HepG2 (cell line): Measurements from ENCODE around the gene SBNO2. TPM values are rescaled to one million over a fixed set of nuclear protein-coding genes. Genes with fewer than 3 reads are reported as not detected.

ENCODE experiments used
- ATF3 ChIP-seq: sonication (generic); formaldehyde crosslinking; IDR thresholded peaks from 2 replicates; pipeline ENCODE4 v1.4.0; 2020; ENCODE audit warnings: missing genetic modification reagents
- BORCS8-MEF2B ChIP-seq: sonication (generic); formaldehyde crosslinking; IDR thresholded peaks from 2 replicates; pipeline ENCODE4 v1.8.0; 2022; ENCODE audit warnings: mild to moderate bottlenecking, missing genetic modification reagents
- BRCA1 ChIP-seq: sonication (generic); formaldehyde crosslinking; IDR thresholded peaks from 2 replicates; pipeline ENCODE4 v1.4.0; 2020; ENCODE audit warnings: missing genetic modification reagents
- BRD4 ChIP-seq: sonication (generic); formaldehyde crosslinking; IDR thresholded peaks from 2 replicates; pipeline ENCODE4 v1.4.0; 2020; ENCODE audit warnings: missing genetic modification reagents
- CEBPB ChIP-seq: IDR thresholded peaks from 2 replicates; pipeline ENCODE4 v1.6.1; 2011; ENCODE audit warnings: low read depth, low read length, improper control_type of control experiment, borderline replicate concordance
- CREB1 ChIP-seq, 2 experiments: fragments of 450-650 bp in 1 of 2; IDR thresholded peaks; 2 replicates each; pipeline ENCODE4 v1.6.1; 2016 to 2017; ENCODE audit warnings: control low read depth in 1 of 2, mild to moderate bottlenecking in 1 of 2, missing compliant biosample characterization in 1 of 2, missing genetic modification characterization in 1 of 2
- MATR3 ChIP-seq: sonication (generic); formaldehyde crosslinking; IDR thresholded peaks from 2 replicates; pipeline ENCODE4 v1.4.0; 2020; ENCODE audit warnings: missing genetic modification reagents
- MLLT10 ChIP-seq: sonication (generic); formaldehyde crosslinking; IDR thresholded peaks from 2 replicates; pipeline ENCODE4 v1.4.0; 2020; ENCODE audit warnings: missing genetic modification reagents
- NFIC ChIP-seq: IDR thresholded peaks from 2 replicates; pipeline ENCODE4 v1.6.1; 2012; ENCODE audit warnings: mild to moderate bottlenecking, low read length, inconsistent platforms
- PITX1 ChIP-seq: sonication (generic); formaldehyde crosslinking; IDR thresholded peaks from 2 replicates; pipeline ENCODE4 v1.5.1; 2020; ENCODE audit warnings: mild to moderate bottlenecking, missing genetic modification reagents
- RBM39 ChIP-seq: fragments of 200-400 bp; formaldehyde crosslinking; IDR thresholded peaks from one replicate; pipeline ENCODE4 v1.6.1; 2018; ENCODE audit warnings: antibody characterized with exemption, mild to moderate bottlenecking, low read depth, low read length; ENCODE audit not compliant: poor library complexity, severe bottlenecking
- ZFP36L2 ChIP-seq: sonication (generic); formaldehyde crosslinking; IDR thresholded peaks from 2 replicates; pipeline ENCODE4 v1.4.0; 2020; ENCODE audit warnings: missing genetic modification reagents
- ZNF30 ChIP-seq: sonication (generic); formaldehyde crosslinking; IDR thresholded peaks from 2 replicates; pipeline ENCODE4 v1.5.0; 2020; ENCODE audit warnings: mild to moderate bottlenecking, missing genetic modification reagents
- ZNF547 ChIP-seq: sonication (generic); formaldehyde crosslinking; IDR thresholded peaks from 2 replicates; pipeline ENCODE4 v1.5.1; 2020; ENCODE audit warnings: mild to moderate bottlenecking, missing genetic modification reagents
- ZNF563 ChIP-seq: sonication (generic); formaldehyde crosslinking; IDR thresholded peaks from 2 replicates; pipeline ENCODE4 v1.8.0; 2022; ENCODE audit warnings: mild to moderate bottlenecking, moderate library complexity, missing genetic modification reagents
- ZNF598 ChIP-seq: sonication (generic); formaldehyde crosslinking; IDR thresholded peaks from 2 replicates; pipeline ENCODE4 v1.5.1; 2020; ENCODE audit warnings: mild to moderate bottlenecking, missing genetic modification reagents, borderline replicate concordance
- ZNF780A ChIP-seq: sonication (generic); formaldehyde crosslinking; IDR thresholded peaks from 2 replicates; pipeline ENCODE4 v1.8.0; 2022; ENCODE audit warnings: mild to moderate bottlenecking, missing genetic modification reagents, moderate library complexity
- ZNF788 ChIP-seq: sonication (generic); formaldehyde crosslinking; IDR thresholded peaks from 2 replicates; pipeline ENCODE4 v1.5.0; 2020; ENCODE audit warnings: mild to moderate bottlenecking, missing genetic modification reagents, borderline replicate concordance
- polyA plus RNA-seq, 8 experiments: library from polyadenylated mRNA; depleted of rRNA in 3 of 8; stranded (reverse) in 7 of 8; unstranded in 1 of 8; fragments of >200 nt; fragmentation: Illumina TruSeq in 4 of 8; extraction: Trizol in 4 of 8; gene quantifications; 2 replicates each; pipeline versions ENCODE4 v1.2.1 to v1.2.3, GENCODE V29; 2011 to 2016; ENCODE audit warnings: low read depth in 4 of 8, missing spikeins in 1 of 8, mixed read lengths in 1 of 8; ENCODE audit not compliant: insufficient read depth in 1 of 8
- total RNA-seq, 5 experiments: library from RNA; depleted of rRNA; stranded (reverse); fragments of >200 nt; fragmentation: Illumina TruSeq; extraction: Trizol; gene quantifications; 2 replicates each; pipeline ENCODE4 v1.2.3, GENCODE V29; 2016; ENCODE audit warnings: low read depth in 1 of 5
- TF ChIP-seq, protein P1 (sequence below): sonication (generic); formaldehyde crosslinking; IDR thresholded peaks from 2 replicates; pipeline ENCODE4 v1.5.1; 2020; ENCODE audit warnings: mild to moderate bottlenecking, missing genetic modification reagents, borderline replicate concordance
- TF ChIP-seq, protein P2 (sequence below): sonication (generic); formaldehyde crosslinking; IDR thresholded peaks from 2 replicates; pipeline ENCODE4 v1.4.0; 2020; ENCODE audit warnings: missing genetic modification reagents
- TF ChIP-seq, protein P3 (sequence below): sonication (generic); formaldehyde crosslinking; IDR thresholded peaks from 2 replicates; pipeline ENCODE4 v1.4.0; 2020; ENCODE audit warnings: missing genetic modification reagents, borderline replicate concordance

The SBNO2 gene
- total and polyA plus RNA-seq, 2 of the 13 experiments (the other 11 are each of a cell fraction or from before 2014, with no cell fraction given): 8.6 to 10.4 TPM

DNA sequence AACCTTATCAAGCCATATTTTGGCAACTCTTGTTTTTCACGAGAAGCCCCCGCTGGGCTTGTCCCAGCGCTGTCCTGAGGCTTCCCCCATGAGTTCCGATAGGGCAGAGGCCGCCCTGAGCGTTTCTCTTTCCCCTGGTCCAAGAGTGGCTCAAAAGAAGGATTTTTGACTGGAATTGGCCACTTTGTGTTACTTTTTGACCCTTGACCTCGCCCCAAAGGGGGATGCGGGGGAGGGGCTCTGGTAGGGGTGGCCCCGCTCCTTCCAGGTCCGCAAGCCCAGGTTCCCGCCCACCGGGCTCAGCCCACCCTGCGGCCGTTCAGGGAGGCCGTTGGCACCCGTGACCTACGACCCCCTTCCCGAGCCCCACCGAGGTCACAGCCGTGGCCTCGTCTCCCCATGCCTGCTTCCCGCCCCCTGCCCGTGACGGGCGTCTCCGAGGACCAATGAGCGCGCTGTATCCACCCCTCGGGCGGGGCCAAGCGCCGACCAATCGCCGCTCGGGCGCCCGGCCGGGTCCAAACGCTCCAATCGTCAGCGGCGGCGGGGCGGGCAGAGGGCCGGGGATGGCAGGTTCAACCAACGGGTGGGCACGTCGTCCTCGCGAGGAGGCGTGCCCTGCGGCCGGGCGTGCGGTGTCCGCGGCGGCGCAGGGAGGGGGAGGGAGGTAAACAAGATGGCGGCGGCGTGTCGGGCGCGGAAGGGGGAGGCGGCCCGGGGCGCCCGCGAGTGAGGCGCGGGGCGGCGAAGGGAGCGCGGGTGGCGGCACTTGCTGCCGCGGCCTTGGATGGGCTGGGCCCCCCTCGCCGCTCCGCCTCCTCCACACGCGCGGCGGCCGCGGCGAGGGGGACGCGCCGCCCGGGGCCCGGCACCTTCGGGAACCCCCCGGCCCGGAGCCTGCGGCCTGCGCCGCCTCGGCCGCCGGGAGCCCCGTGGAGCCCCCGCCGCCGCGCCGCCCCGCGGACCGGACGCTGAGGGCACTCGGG, 31.3 kb upstream of the SBNO2 start, which contains the start of gene STK11 (continued):
- TF ChIP-seq ZNF563 (CRISPR knock-in tag) (peak; percentile 76), ATF3 (no peak), MATR3 (CRISPR knock-in tag) (no peak), ZNF788 (CRISPR knock-in tag) (peak; percentile 68; the same call in 1 of the 2 replicates), NFIC (no peak), CREB1 (IDR thresholded peaks at IDR 0.05) (peak; percentile 84), CREB1 (CRISPR knock-in tag; IDR thresholded peaks at IDR 0.05) (peak; percentile 71; the same call in 1 of the 2 replicates), BORCS8-MEF2B (peak; percentile 31; the same call in 1 of the 2 replicates), ZNF30 (CRISPR knock-in tag) (no peak), MLLT10 (no peak), RBM39 (no peak), ZFP36L2 (CRISPR knock-in tag) (no peak), CEBPB (no peak), ZNF547 (CRISPR knock-in tag) (peak; percentile 73; the same call in 1 of the 2 replicates), PITX1 (no peak), ZNF598 (CRISPR knock-in tag) (0 out of 2 replicates have a peak, but pooled peaks have one; percentile 62), ZNF780A (CRISPR knock-in tag) (no peak), BRCA1 (CRISPR knock-in tag) (no peak), BRD4 (CRISPR knock-in tag) (no peak; the same call in 1 of the 2 replicates)
- TF ChIP-seq, protein P1, sequence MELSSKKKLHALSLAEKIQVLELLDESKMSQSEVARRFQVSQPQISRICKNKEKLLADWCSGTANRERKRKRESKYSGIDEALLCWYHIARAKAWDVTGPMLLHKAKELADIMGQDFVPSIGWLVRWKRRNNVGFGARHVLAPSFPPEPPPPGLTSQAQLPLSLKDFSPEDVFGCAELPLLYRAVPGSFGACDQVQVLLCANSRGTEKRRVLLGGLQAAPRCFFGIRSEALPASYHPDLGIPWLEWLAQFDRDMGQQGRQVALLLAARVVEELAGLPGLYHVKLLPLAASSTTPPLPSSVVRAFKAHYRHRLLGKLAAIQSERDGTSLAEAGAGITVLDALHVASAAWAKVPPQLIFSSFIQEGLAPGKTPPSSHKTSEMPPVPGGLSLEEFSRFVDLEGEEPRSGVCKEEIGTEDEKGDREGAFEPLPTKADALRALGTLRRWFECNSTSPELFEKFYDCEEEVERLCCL (CRISPR knock-in tag): no peak
- TF ChIP-seq, protein P2, sequence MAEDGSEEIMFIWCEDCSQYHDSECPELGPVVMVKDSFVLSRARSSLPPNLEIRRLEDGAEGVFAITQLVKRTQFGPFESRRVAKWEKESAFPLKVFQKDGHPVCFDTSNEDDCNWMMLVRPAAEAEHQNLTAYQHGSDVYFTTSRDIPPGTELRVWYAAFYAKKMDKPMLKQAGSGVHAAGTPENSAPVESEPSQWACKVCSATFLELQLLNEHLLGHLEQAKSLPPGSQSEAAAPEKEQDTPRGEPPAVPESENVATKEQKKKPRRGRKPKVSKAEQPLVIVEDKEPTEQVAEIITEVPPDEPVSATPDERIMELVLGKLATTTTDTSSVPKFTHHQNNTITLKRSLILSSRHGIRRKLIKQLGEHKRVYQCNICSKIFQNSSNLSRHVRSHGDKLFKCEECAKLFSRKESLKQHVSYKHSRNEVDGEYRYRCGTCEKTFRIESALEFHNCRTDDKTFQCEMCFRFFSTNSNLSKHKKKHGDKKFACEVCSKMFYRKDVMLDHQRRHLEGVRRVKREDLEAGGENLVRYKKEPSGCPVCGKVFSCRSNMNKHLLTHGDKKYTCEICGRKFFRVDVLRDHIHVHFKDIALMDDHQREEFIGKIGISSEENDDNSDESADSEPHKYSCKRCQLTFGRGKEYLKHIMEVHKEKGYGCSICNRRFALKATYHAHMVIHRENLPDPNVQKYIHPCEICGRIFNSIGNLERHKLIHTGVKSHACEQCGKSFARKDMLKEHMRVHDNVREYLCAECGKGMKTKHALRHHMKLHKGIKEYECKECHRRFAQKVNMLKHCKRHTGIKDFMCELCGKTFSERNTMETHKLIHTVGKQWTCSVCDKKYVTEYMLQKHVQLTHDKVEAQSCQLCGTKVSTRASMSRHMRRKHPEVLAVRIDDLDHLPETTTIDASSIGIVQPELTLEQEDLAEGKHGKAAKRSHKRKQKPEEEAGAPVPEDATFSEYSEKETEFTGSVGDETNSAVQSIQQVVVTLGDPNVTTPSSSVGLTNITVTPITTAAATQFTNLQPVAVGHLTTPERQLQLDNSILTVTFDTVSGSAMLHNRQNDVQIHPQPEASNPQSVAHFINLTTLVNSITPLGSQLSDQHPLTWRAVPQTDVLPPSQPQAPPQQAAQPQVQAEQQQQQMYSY: no peak; the same call in 1 of the 2 replicates
- TF ChIP-seq, protein P3, sequence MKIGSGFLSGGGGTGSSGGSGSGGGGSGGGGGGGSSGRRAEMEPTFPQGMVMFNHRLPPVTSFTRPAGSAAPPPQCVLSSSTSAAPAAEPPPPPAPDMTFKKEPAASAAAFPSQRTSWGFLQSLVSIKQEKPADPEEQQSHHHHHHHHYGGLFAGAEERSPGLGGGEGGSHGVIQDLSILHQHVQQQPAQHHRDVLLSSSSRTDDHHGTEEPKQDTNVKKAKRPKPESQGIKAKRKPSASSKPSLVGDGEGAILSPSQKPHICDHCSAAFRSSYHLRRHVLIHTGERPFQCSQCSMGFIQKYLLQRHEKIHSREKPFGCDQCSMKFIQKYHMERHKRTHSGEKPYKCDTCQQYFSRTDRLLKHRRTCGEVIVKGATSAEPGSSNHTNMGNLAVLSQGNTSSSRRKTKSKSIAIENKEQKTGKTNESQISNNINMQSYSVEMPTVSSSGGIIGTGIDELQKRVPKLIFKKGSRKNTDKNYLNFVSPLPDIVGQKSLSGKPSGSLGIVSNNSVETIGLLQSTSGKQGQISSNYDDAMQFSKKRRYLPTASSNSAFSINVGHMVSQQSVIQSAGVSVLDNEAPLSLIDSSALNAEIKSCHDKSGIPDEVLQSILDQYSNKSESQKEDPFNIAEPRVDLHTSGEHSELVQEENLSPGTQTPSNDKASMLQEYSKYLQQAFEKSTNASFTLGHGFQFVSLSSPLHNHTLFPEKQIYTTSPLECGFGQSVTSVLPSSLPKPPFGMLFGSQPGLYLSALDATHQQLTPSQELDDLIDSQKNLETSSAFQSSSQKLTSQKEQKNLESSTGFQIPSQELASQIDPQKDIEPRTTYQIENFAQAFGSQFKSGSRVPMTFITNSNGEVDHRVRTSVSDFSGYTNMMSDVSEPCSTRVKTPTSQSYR (CRISPR knock-in tag): peak; percentile 60
